NCI-H1436 treated with DMSO at 0.1 percent for 48 hours (cell line): Measurements from ENCODE around the gene DCHS2.

Source experiments
- DNase-seq: peaks from one replicate; lab custom pipeline; 2025; lab: John Stamatoyannopoulos, UW

The DCHS2 gene

DNA sequence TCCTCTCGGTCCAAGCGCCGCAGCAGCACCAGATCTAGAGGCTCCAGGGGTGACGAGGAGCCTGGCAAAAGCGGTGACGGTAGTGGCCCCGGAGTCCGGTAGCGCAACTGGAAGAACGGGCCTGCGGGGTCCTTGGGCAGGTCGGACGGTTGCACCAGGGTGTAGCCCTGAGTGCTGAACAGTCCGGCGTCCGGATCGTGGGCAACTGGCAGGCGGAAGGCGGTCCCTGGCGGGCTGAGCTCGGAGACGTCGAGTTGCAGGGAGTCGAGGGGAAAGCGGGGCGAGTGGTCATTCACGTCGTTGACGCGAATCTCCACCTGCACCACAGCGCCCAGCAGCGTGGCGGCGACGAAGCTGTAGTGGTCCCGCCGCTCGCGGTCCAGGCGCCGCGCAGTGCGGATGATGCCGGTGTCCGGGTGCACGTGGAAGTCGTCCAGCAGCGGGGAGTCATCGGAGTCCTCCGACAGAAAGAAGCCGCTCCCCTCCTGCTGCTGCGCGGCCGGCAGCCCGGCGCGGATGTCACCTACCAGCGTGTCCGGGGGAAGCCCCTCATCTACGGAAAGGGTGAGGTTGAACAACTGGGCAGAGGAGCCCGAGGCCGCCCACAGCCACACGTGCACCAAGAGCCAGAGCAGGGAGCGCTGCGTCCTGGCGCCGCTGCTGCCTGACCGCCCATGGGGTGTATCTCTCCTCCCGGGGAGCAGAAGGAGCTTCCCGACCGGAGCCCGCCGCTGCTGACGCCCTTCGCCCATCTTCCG is 837 bp downstream of the DCHS2 start:
- no peak for DNase-seq

- DNase-seq: no peak
Observed at GRCh38 chr4:154490234-154490582, 1.4 kb downstream of the DCHS2 start.

GRCh38 chr4:154489558-154490233 is 1.9 kb downstream of the DCHS2 start:
- no peak for DNase-seq

GRCh38 chr4:154487145-154487544 is 4.5 kb downstream of the DCHS2 start:
- no peak for DNase-seq

DNA sequence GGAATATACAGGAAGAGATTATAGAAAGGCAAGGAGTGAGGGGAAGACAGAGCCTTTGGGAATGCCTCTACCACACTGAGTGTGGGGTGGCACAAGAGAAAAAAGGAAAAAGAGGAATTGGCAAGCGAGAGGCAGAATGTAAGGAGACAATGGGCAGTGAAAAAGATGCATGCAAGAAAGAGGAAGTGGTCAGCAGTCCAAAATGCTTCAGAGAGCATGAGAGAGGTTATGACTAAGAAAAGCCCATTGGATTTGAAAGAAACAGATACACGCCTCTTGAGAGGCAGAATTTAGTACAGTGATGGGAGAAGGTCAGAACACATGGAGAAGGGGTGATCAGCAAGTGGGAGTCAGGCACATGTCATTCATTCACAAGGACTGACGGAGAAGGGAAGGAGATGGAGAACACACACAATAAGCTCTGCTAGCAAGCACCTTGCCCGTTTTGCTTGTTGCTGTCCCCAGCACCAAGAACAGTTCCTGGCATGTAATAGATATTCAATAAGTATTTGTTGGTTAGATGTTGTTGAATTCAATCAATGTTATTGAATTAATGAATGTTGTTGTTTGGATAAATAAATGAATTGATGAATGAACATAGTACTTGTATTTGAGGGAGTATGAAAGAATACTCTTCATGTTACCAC is 6.3 kb downstream of the DCHS2 start:
- DNase-seq: no peak

DNA sequence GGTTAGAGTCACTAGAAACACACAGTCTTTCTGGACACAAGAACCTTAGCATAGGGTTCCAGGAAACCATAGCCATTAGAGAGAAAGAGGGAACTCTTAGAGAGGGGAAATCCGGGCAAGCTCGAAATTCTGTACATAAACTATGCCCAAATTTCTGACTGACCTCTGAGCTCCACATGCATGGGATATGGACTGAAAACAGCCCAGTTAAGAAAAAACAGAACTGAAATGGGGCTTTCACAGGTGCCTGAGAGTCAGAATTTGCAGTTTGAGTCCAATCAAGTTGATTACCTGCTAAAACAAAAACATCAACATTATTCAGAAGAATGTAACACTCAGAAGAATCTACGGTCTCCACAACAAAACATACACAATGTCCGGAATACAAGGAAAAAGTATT is 13.1 kb downstream of the DCHS2 start:
- no peak for DNase-seq

DNA sequence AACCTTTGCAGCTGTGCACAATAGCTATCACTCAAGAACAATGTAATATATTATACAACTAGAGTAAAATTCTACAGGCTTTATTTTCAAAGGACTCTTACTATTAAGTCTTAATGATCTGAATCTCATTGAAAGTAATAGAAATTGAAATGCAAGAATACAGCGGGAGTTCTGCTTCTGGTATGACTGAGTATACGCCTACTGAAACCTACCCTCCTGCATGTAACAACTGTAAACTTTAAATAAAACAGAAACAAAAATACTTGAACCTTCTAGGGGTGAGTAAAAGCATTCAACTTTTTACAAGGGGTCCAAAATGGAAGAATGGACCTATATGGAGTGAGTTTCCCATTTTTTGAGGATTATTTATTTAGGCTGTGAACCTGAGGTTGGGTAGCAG is 13.5 kb downstream of the DCHS2 start:
- no peak for DNase-seq

DNA sequence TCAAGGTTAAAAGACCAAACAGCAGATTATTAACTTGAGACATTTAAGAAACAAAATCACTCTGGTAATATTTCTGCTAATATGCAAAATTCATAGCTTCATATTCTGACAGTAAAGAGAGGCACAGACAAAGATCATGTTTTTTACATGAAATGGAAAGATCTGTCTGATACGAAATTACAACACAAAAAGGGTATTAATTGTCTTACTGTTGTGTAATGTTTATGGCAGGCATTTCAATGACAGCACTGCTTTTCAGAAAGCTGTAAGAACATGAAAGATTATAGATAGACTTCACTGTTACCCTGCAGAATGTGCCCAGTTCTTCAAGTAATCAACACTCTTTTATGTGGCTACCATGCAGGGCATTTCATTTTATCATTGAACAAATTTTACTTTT is 15.4 kb downstream of the DCHS2 start:
- no peak for DNase-seq

DNA sequence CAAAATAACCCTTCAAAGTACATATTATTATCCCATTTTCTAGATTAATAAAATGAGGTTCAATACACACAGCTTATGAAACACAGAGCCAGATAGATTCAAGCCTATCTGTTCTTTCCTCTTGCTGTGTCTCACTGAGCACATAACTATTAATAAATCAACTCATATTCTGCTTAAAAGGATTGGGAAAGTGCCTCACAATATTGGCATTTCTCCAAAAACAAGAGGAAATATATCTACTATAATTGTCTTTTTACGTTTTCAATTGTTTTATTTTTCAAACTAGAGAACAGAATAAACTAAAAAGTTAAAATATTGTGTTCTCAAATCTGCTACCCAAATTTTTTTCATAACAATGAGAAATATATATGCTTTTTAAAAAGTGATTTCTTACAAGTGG is 15.8 kb downstream of the DCHS2 start:
- no peak for DNase-seq

DNA sequence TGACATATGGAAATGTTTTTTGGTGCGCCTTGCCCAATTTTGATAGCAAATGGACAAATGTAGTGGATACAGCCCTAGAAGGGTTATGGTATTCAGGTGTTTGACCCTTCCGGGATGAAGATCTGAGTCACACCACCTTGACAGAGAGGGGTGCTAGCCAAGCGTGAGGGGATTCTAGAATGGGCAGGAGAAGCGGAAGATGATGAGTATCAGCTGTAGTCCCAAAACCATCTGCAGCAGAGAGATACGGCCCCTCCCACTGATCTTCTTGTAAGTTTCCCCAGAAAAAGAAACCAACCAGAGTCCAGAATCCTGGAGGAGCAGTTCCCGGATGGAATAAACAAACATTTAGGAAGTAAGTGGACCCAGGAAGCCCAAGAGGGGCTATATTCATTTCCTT is 18.1 kb downstream of the DCHS2 start:
- no peak for DNase-seq

DNA sequence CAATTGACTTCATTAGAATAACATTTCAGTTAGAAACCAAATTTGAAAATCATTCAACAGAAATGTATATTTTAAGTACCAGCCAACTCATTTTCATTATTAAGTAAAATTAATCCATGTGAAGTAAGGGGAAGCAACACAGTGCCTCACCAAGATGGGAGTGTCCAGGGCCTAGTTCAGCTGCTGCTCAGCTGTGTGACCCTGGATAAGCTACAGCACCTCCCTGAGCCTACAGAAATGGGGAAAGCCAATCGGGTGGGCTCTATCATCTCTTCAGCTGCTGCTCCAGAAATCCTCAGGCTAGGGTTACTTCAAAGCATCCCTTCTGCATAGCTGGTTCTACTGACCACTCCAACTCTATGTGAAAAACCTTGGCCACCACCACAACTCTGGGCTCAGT is 18.7 kb downstream of the DCHS2 start:
- DNase-seq: no peak

DNA sequence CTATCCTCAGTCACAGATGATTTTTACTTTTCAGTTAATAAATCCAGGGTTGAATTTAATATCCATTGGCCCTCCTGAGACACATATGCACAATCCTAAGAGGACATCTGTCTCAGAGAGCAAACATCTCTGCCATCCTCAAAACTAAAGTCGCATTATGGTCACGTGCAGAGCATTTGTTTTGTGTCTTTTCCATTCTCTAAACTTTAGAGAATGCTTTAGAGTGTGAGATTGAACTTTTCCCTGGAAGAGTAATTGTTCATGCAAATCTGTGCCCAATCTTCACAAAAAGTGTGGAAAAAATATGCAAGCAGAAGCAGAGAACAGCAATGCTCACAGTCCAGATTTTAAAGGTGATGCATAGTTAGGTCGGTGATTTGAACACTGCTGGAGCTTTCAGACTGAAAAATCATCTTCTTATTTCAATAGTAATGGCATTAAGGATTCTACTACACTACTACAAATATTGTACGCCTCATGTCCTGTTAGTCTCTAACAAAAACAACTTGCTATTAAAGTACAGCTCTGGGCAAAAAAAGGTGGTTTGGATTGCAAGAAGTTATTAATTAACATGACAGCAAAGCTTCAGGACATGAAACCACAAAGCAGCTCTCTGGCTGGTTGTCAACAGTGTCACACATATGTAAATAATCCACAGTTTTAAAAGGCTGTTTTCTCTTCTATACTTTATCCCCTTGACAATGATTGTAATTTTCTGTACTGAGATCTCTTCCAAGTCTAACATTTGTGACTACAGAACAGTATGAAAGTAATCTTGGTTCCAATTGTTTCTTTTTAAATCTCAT is 19.9 kb downstream of the DCHS2 start:
- DNase-seq: no peak

DNA sequence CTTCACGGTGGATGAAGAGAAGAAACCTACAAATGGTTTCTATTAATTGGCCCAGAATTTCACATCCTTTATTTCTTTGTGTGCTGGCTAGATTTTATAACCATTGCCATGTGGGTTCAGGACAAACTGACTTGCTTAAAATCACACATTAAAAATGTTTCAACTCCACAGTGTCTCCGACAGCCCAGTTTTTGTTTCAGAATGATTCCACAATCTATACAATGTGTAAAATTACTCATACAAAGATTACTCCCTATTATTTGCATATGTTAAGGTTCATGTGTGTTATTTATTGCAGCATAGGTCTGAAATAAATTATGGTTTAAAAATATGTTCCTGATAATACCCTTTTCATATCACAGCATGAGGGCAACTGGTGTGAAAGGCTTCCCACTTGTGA is 20.6 kb downstream of the DCHS2 start:
- no peak for DNase-seq

DNA sequence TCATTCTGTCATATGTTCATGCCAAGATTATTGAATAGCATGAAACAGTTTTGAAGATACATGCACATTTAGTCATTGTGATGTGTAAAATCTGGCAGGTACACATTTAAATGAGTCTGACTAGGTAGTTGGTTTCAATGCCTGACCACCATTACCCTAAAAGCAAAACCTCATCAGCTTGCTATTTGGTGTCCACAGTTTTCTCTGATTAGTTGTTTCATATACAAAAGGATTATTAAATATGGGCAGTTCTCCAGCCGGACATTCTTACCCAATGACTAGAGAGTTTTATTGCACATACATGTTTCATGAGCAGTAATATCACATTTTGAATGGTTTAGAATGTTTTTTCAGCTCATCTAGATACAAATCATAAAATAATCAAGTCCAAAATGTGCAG is 23.7 kb downstream of the DCHS2 start:
- no peak for DNase-seq

- no peak for DNase-seq
Observed at GRCh38 chr4:154466336-154466735, 25.3 kb downstream of the DCHS2 start.

DNA sequence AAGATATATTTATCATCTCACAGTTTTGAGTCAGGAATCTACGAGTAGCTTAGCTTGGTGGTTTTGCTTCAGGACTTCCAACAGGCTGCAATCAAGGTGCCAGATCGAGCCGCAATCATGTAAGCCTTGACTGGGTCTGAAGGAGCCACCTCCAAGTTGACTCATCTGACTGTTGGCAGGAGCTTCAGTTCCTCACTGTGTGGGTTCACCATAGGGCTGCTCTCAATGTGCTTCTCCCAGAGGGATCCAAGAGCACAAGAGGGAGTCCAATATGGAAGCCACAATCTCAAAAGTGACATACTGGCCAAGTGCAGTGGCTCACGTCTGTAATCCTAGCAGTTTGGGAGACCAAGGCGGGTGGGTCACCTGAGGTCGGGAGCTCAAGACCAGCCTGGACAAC is 26.5 kb downstream of the DCHS2 start:
- no peak for DNase-seq

- DNase-seq: no peak
Observed at GRCh38 chr4:154464654-154465053, 26.9 kb downstream of the DCHS2 start.

DNA sequence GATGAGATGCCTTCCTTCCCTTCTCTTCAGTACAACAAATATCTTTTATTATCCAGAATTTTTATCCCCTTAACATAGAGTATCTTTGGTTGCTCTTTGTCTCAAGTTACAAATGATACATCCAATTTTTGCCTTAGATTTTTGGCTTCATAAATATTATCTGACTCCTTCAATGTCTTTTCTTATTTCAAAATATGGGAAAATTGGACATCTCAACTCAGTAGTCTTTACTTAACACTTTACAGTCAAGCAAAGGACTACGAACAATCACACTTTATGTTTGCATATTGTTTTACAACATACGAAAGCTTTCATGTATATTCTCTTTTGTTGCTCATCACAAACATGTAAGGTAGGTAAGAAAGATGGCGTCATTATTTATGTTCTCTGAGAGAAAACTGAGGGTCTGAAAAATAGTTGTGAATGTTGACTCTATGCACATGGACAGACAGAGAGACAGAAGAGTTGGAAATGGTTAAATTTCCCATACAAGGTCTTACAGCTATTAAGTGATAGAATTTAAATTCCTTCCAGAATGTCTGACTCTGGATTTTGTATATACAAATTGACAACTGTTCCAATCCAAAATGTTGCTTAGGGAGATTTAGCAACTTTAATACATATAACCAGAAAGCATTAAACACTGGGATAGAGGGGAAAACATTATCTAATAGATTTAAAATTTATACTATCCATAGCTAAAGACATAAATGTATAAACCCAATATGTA is 29.4 kb downstream of the DCHS2 start:
- no peak for DNase-seq

DNA sequence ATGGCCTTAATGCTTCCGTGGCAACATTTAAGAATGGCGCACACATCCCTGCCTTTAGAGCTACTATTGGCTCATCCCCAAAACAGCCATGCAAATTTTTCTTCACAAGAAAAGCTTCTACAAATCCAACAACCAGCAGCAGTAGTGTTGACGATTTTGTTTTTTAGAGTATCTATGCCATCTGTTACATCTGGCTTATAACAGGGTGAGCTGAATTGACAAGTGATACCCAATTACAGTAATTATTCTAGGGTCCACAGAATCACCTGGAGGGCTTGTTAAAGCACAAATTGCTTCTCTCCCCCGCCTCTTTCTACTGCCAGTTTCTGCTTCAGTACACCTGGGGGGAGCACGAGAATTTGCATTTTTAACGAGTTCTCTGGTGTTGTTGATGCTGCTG is 34.1 kb downstream of the DCHS2 start:
- DNase-seq: no peak

- no peak for DNase-seq
Observed at GRCh38 chr4:154456889-154457288, 34.7 kb downstream of the DCHS2 start.

DNA sequence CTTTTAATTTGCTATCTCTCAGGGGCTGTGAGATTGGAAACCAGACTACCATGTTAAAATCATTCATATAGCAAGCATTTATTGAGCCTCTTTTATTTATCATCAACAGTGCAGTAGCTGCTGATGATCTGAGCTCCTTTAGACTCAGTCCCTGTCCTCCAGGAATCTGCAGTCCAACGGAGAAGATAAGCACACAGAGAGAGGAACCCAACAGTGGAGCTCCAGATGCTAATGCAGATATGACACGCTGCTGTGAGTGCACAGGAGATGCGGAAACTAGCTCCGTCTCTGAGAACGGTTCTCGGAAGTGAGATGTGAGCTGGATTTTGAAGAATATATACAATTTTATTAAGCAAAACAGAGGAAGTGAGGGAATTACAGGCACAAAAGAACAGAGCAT is 35.4 kb downstream of the DCHS2 start:
- no peak for DNase-seq

- DNase-seq: no peak
Observed at GRCh38 chr4:154455111-154455510, 36.5 kb downstream of the DCHS2 start.
